H9 (cell line): ENCODE data around the gene ZDHHC16. TPM values are rescaled to one million over a fixed set of nuclear protein-coding genes. Genes with fewer than 3 reads are reported as not detected.
A peak's percentile ranks its signal among the peaks of the same experiment; 100 is the strongest.

Source experiments
- DNase-seq: peaks from one replicate; pipeline ENCODE4 v3.0.0-alpha.2; 2017
- H2AFZ ChIP-seq: one replicate; pipeline ENCODE4 v1.6.1; 2013; ENCODE audit warnings: mild to moderate bottlenecking, low read length, control low read depth, moderate library complexity
- H2AK5ac ChIP-seq: 2 replicates; pipeline ENCODE4 v1.6.1; 2013; ENCODE audit warnings: low read length, control low read depth, mixed read lengths; ENCODE audit not compliant: insufficient read length
- H2BK120ac ChIP-seq: one replicate; pipeline ENCODE4 v1.6.1; 2013; ENCODE audit warnings: low read depth, mild to moderate bottlenecking, low read length, control low read depth, inconsistent platforms; ENCODE audit not compliant: poor library complexity, severe bottlenecking
- H2BK12ac ChIP-seq: 2 replicates; pipeline ENCODE4 v1.6.1; 2013; ENCODE audit warnings: low read length, control low read depth, mixed read lengths, low read depth; ENCODE audit not compliant: insufficient read length
- H2BK15ac ChIP-seq: 2 replicates; pipeline ENCODE4 v1.6.1; 2013; ENCODE audit warnings: low read depth, low read length, control low read depth
- H2BK20ac ChIP-seq: one replicate; pipeline ENCODE4 v1.6.1; 2013; ENCODE audit warnings: low read depth, mild to moderate bottlenecking, low read length, control low read depth, inconsistent platforms; ENCODE audit not compliant: poor library complexity, severe bottlenecking
- H2BK5ac ChIP-seq: 2 replicates; pipeline ENCODE4 v1.6.1; 2013; ENCODE audit warnings: low read length, control low read depth, mixed read lengths; ENCODE audit not compliant: insufficient read length
- H3K14ac ChIP-seq: 2 replicates; pipeline ENCODE4 v1.6.1; 2013; ENCODE audit warnings: low read length, control low read depth; ENCODE audit not compliant: insufficient read depth
- H3K18ac ChIP-seq: 2 replicates; pipeline ENCODE4 v1.6.1; 2013; ENCODE audit warnings: low read depth, mild to moderate bottlenecking, mixed read lengths, low read length, control low read depth; ENCODE audit not compliant: insufficient read length
- H3K23ac ChIP-seq: 2 replicates; pipeline ENCODE4 v1.6.1; 2013; ENCODE audit warnings: low read length, control low read depth, mixed read lengths, low read depth; ENCODE audit not compliant: insufficient read length
- H3K23me2 ChIP-seq: 2 replicates; pipeline ENCODE4 v1.6.1; 2013; ENCODE audit warnings: low read depth, mild to moderate bottlenecking, mixed read lengths, low read length, control low read depth; ENCODE audit not compliant: insufficient read length, poor library complexity, severe bottlenecking
- H3K27ac ChIP-seq: 2 replicates; pipeline ENCODE4 v1.5.1; 2013; ENCODE audit warnings: low read length, control low read depth, mixed read lengths, low read depth; ENCODE audit not compliant: insufficient read length
- H3K27me3 ChIP-seq: 2 replicates; pipeline ENCODE4 v1.6.1; 2013; ENCODE audit warnings: low read length, control low read depth, inconsistent platforms; ENCODE audit not compliant: insufficient read depth
- H3K4ac ChIP-seq: 2 replicates; pipeline ENCODE4 v1.6.1; 2013; ENCODE audit warnings: low read depth, mild to moderate bottlenecking, control low read depth, inconsistent platforms, low read length, moderate library complexity
- H3K4me1 ChIP-seq: 2 replicates; pipeline ENCODE4 v1.6.1; 2013; ENCODE audit warnings: low read length, control low read depth, inconsistent platforms; ENCODE audit not compliant: insufficient read depth
- H3K4me2 ChIP-seq: 2 replicates; pipeline ENCODE4 v1.6.1; 2013; ENCODE audit warnings: low read length, control low read depth, mixed read lengths; ENCODE audit not compliant: insufficient read length, insufficient read depth
- H3K56ac ChIP-seq: 2 replicates; pipeline ENCODE4 v1.6.1; 2013; ENCODE audit warnings: low read depth, mild to moderate bottlenecking, mixed read lengths, low read length, control low read depth; ENCODE audit not compliant: insufficient read length
- H3K79me1 ChIP-seq: 2 replicates; pipeline ENCODE4 v1.6.1; 2013; ENCODE audit warnings: low read depth, mild to moderate bottlenecking, moderate library complexity, low read length, control low read depth, inconsistent platforms; ENCODE audit not compliant: insufficient read depth, poor library complexity, severe bottlenecking
- H3K79me2 ChIP-seq: 2 replicates; pipeline ENCODE4 v1.6.1; 2013; ENCODE audit warnings: low read length, control low read depth, inconsistent platforms; ENCODE audit not compliant: insufficient read depth
- H3K9ac ChIP-seq: 2 replicates; pipeline ENCODE4 v1.6.1; 2013; ENCODE audit warnings: low read length, control low read depth, mixed read lengths; ENCODE audit not compliant: insufficient read length; ENCODE audit errors: extremely low read depth
- H3K9me3 ChIP-seq: one replicate; pipeline ENCODE4 v1.6.1; 2013; ENCODE audit warnings: low read depth, low read length, inconsistent platforms; ENCODE audit not compliant: control insufficient read depth
- H3T11ph ChIP-seq: one replicate; pipeline ENCODE4 v1.6.1; 2013; ENCODE audit warnings: mild to moderate bottlenecking, low read length, control low read depth, inconsistent platforms
- H4K20me1 ChIP-seq: one replicate; pipeline ENCODE4 v1.6.1; 2013; ENCODE audit not compliant: control insufficient read depth, insufficient read length, insufficient read depth
- H4K5ac ChIP-seq: 2 replicates; pipeline ENCODE4 v1.6.1; 2013; ENCODE audit warnings: low read depth, mild to moderate bottlenecking, mixed read lengths, low read length, control low read depth; ENCODE audit not compliant: insufficient read length
- H4K8ac ChIP-seq: replicated peaks from 2 replicates; pipeline ENCODE4 v1.6.1; 2013; ENCODE audit warnings: low read length, control low read depth, mixed read lengths, low read depth; ENCODE audit not compliant: insufficient read length
- H4K91ac ChIP-seq: 2 replicates; pipeline ENCODE4 v1.6.1; 2013; ENCODE audit warnings: low read depth, mild to moderate bottlenecking, moderate library complexity, mixed read lengths, low read length, control low read depth; ENCODE audit not compliant: insufficient read length
- H3K27ac Mint-ChIP-seq, 3 experiments: 2 replicates in 2 of 3; 3 replicates in 1 of 3; pipeline ENCODE4 v1.8.0; 2020 to 2021; ENCODE audit warnings: mixed read lengths in 3 of 3, mild to moderate bottlenecking in 1 of 3, moderate library complexity in 1 of 3
- H3K27me3 Mint-ChIP-seq: 2 replicates; pipeline ENCODE4 v1.8.0; 2021; ENCODE audit warnings: low read depth, mild to moderate bottlenecking, moderate library complexity, mixed read lengths
- H3K36me3 Mint-ChIP-seq, 3 experiments: 2 replicates in 2 of 3; 3 replicates in 1 of 3; pipeline ENCODE4 v1.8.0; 2020 to 2021; ENCODE audit warnings: low read depth in 3 of 3, mixed read lengths in 3 of 3; ENCODE audit not compliant: insufficient read depth in 1 of 3
- H3K4me1 Mint-ChIP-seq, 2 experiments: 2 replicates each; pipeline ENCODE4 v1.8.0; 2020; ENCODE audit warnings: mixed read lengths in 2 of 2
- H3K4me3 Mint-ChIP-seq, 2 experiments: 2 replicates in 1 of 2; 3 replicates in 1 of 2; pipeline ENCODE4 v1.8.0; 2020 to 2021; ENCODE audit warnings: mild to moderate bottlenecking in 2 of 2, mixed read lengths in 2 of 2, moderate library complexity in 1 of 2
- H3K9me3 Mint-ChIP-seq, 2 experiments: 2 replicates in 1 of 2; 3 replicates in 1 of 2; pipeline ENCODE4 v1.8.0; 2020; ENCODE audit warnings: mild to moderate bottlenecking in 2 of 2, mixed read lengths in 2 of 2, moderate library complexity in 1 of 2
- CTCF ChIP-seq: fragments of 200-600 bp; sonication (generic); conservative IDR thresholded peaks from 3 replicates; pipeline ENCODE4 v1.8.0; 2021; ENCODE audit warnings: antibody characterized with exemption, mild to moderate bottlenecking
- WGBS: extraction: QIAGEN DNeasy Blood & Tissue Kit; methylation state at CpG from one replicate; pipeline ENCODE4 v1.1.7; 2013; ENCODE audit warnings: missing lambda C conversion rate, low lambda C conversion rate, mixed read lengths; ENCODE audit not compliant: insufficient read length; ENCODE audit errors: extremely low coverage; 5-methylcytosine and 5-hydroxymethylcytosine counted together
- total RNA-seq: library from RNA; stranded (reverse); gene quantifications from 2 replicates; pipeline ENCODE4 v1.2.1, GENCODE V29; 2021

ZDHHC16 gene
- total RNA-seq, 1 experiment from 2014 or later: 45.4 TPM

- H2BK20ac ChIP-seq: no peak overlapping the region
- no peaks in the 10 kb centered on the region for H3K27me3 Mint-ChIP-seq
- no peak overlapping the region for H3K23ac ChIP-seq
- no peak overlapping the region for H3K14ac ChIP-seq
- H3T11ph ChIP-seq: no peak overlapping the region
- H2BK12ac ChIP-seq: no peak overlapping the region
- H3K4me1 ChIP-seq: no peaks in the 10 kb centered on the region
- H3K27ac ChIP-seq: no peak overlapping the region
- no peak overlapping the region for H2AFZ ChIP-seq
- H3K9me3 ChIP-seq: no peaks in the 10 kb centered on the region
- no peak for DNase-seq
- H2BK120ac ChIP-seq: no peak overlapping the region
- H3K79me2 ChIP-seq: no peaks in the 10 kb centered on the region
- peaks cover 46 to 93% (median 76%) of the 10 kb centered on the region in 3 experiments for H3K36me3 Mint-ChIP-seq
- no peak overlapping the region for H3K18ac ChIP-seq
- H3K9ac ChIP-seq: no peak overlapping the region
- H3K4me3 Mint-ChIP-seq: no peak overlapping the region
- WGBS: no CpG with 5 or more reads among the region's 2 CpGs
- no peaks in the 10 kb centered on the region for H3K4me1 Mint-ChIP-seq
- no peak overlapping the region for H3K4ac ChIP-seq
- H3K79me1 ChIP-seq: no peaks in the 10 kb centered on the region
- no peak for TF ChIP-seq CTCF
- no peaks in the 10 kb centered on the region for H3K23me2 ChIP-seq
- no peak overlapping the region for H2BK5ac ChIP-seq
- no peak overlapping the region for H3K56ac ChIP-seq
- H4K8ac ChIP-seq: no peak overlapping the region
- H4K91ac ChIP-seq: no peak overlapping the region
- no peaks in the 10 kb centered on the region for H3K27me3 ChIP-seq
- no peak overlapping the region for H4K5ac ChIP-seq
- peak overlapping the region in 1 of 3 experiments; percentile 16; a peak in 1 of 7 replicates for H3K27ac Mint-ChIP-seq
- no peaks in the 10 kb centered on the region for H3K9me3 Mint-ChIP-seq
- no peak overlapping the region for H2AK5ac ChIP-seq
- H2BK15ac ChIP-seq: no peak overlapping the region
- H4K20me1 ChIP-seq: no peaks in the 10 kb centered on the region
- H3K4me2 ChIP-seq: no peak overlapping the region
These were observed 16.3 kb downstream of the ZDHHC16 start for GRCh38 chr10:97462309-97462708.
